Measurements from ENCODE around the gene ZNF107. TPM values are rescaled to one million over a fixed set of nuclear protein-coding genes. Genes with fewer than 3 reads are reported as not detected.
A peak's percentile ranks its signal among the peaks of the same experiment; 100 is the strongest.

Gene ZNF107
- total RNA-seq = 10 to 100 TPM in 1 of 4 donors, 1 to 10 TPM in 3; 3.6 to 61.9 (median 7.8) TPM

DNA sequence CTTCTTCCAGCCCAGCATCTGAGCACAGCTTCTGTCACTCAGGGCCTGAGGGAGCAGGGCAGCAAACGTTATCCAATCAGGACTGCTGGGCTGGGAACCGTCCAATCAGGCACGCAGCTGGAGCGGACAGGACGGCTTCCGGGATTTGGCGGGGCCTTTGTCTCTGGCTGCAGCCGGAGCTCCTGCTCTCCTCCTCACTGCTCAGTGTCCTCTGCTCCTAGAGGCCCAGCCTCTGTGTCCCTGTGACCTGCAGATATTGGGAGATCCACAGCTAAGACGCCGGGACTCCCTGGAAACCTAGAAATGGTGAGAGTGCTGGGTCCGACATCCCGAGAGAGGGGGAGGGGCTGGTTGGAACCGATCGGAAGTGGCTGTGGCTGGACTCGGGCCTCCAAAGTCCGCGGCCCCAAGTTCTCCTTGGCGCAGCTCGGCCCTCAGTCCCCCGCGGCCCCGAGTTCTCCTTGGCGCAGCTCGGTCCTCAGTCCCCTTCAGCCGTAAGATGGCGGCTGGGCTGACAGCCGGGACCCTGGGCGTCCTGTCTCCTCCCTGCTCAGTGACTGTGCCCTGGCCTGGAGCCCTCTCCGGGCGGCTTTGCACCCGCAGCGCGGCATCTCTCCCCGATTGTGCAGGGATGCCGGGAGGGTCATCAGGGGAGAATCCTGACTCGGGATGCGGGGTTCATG lies at the start of gene ZNF107:
TSS of gene ZNF107 (plus strand) at position 154 of the 683 bp plus-strand sequence. CDS start at position 304, 150 bp downstream.
- no peaks in the 10 kb centered on the region for H3K9me3 ChIP-seq
- H3K27me3 ChIP-seq = no peaks in the 10 kb centered on the region
- peak; percentile 82 to 97 (median 91) for DNase-seq
- TF ChIP-seq CTCF (IDR thresholded peaks at IDR 0.05) (no peak), POLR2A (IDR thresholded peaks at IDR 0.05) (peak in 1 of 2 donors; percentile 37)
- peak within 1 kb of the TSS; percentile 57 to 87 (median 71) for H3K27ac ChIP-seq
- H3K4me3 ChIP-seq = peak within 1 kb of the TSS; percentile 68 to 72 (median 70)
- H3K36me3 ChIP-seq = peaks cover 0 to 6% (median 0%) of the 10 kb centered on the region in 3 donors
- H3K4me1 ChIP-seq = peaks cover 0 to 7% (median 0%) of the 10 kb centered on the region in 4 donors

GRCh38 chr7:64618785-64619456 lies 47.0 kb upstream of the ZNF107 start:
- Histone ChIP-seq H3K4me1 (no peaks in the 10 kb centered on the region), H3K27me3 (no peaks in the 10 kb centered on the region), H3K4me3 (no peak overlapping the region), H3K9me3 (peaks cover 0 to 17% (median 0%) of the 10 kb centered on the region in 4 donors), H3K36me3 (no peaks in the 10 kb centered on the region), H3K27ac (no peak overlapping the region)
- TF ChIP-seq POLR2A (IDR thresholded peaks at IDR 0.05) (no peak), CTCF (IDR thresholded peaks at IDR 0.05) (peak; percentile 23 to 65 (median 50))
- DNase-seq = no peak

- Histone ChIP-seq H3K4me1 (no peaks in the 10 kb centered on the region), H3K9me3 (peaks cover 0 to 17% (median 0%) of the 10 kb centered on the region in 4 donors), H3K36me3 (no peaks in the 10 kb centered on the region), H3K27me3 (no peaks in the 10 kb centered on the region), H3K4me3 (no peak overlapping the region), H3K27ac (no peak overlapping the region)
- DNase-seq = no peak
- TF ChIP-seq POLR2A (IDR thresholded peaks at IDR 0.05) (no peak), CTCF (IDR thresholded peaks at IDR 0.05) (no peak)
Observed at GRCh38 chr7:64619705-64620104, 46.2 kb upstream of the ZNF107 start.

- Histone ChIP-seq H3K4me1 (no peaks in the 10 kb centered on the region), H3K9me3 (peaks cover 0 to 13% (median 0%) of the 10 kb centered on the region in 4 donors), H3K36me3 (no peaks in the 10 kb centered on the region), H3K27me3 (no peaks in the 10 kb centered on the region), H3K27ac (no peak overlapping the region), H3K4me3 (no peak overlapping the region)
- TF ChIP-seq POLR2A (IDR thresholded peaks at IDR 0.05) (no peak), CTCF (IDR thresholded peaks at IDR 0.05) (no peak)
- DNase-seq = no peak
Observed at GRCh38 chr7:64621656-64622055, 44.3 kb upstream of the ZNF107 start.

GRCh38 chr7:64625114-64626082 lies 40.5 kb upstream of the ZNF107 start:
- no peak for DNase-seq
- Histone ChIP-seq H3K27me3 (no peaks in the 10 kb centered on the region), H3K9me3 (no peaks in the 10 kb centered on the region), H3K4me3 (no peak overlapping the region), H3K36me3 (no peaks in the 10 kb centered on the region), H3K27ac (no peak overlapping the region), H3K4me1 (no peaks in the 10 kb centered on the region)
- no peak for TF ChIP-seq POLR2A (IDR thresholded peaks at IDR 0.05)
- TF ChIP-seq CTCF (IDR thresholded peaks at IDR 0.05) = peak; percentile 45 to 71 (median 56)
